Measurements from ENCODE around the gene LIX1L. TPM values are rescaled to one million over a fixed set of nuclear protein-coding genes. Genes with fewer than 3 reads are reported as not detected.

LIX1L gene
- total RNA-seq, result 10 to 100 TPM; 23.6 to 36.3 TPM
- polyA plus RNA-seq (ENCODE audit: insufficient read length in 2 of 2), result 10 to 100 TPM; 38.3 to 42.4 TPM
- long read RNA-seq, donor 1, transcript LIX1L-201 (6 exons, 3,975 nt), result major isoform, 12 of 12 reads
- long read RNA-seq, donor 1, partial matches to known transcripts, result 0 of 12 reads
- long read RNA-seq, donor 1, other reads (novel, unspliced or antisense), result 0 of 12 reads
- long read RNA-seq, donor 2, partial matches to known transcripts, result 0 of 3 reads
- long read RNA-seq, donor 2, other reads (novel, unspliced or antisense), result 0 of 3 reads
- long read RNA-seq, donor 3, transcript LIX1L-201 (6 exons, 3,975 nt), result major isoform, 7 of 7 reads
- long read RNA-seq, donor 3, partial matches to known transcripts, result 0 of 7 reads
- long read RNA-seq, donor 3, other reads (novel, unspliced or antisense), result 0 of 7 reads
- long read RNA-seq, donor 4, transcript LIX1L-201 (6 exons, 3,975 nt), result major isoform, 8 of 25 reads
- long read RNA-seq, donor 4, partial matches to known transcripts, result 17 of 25 reads
- long read RNA-seq, donor 4, other reads (novel, unspliced or antisense), result 0 of 25 reads

DNA sequence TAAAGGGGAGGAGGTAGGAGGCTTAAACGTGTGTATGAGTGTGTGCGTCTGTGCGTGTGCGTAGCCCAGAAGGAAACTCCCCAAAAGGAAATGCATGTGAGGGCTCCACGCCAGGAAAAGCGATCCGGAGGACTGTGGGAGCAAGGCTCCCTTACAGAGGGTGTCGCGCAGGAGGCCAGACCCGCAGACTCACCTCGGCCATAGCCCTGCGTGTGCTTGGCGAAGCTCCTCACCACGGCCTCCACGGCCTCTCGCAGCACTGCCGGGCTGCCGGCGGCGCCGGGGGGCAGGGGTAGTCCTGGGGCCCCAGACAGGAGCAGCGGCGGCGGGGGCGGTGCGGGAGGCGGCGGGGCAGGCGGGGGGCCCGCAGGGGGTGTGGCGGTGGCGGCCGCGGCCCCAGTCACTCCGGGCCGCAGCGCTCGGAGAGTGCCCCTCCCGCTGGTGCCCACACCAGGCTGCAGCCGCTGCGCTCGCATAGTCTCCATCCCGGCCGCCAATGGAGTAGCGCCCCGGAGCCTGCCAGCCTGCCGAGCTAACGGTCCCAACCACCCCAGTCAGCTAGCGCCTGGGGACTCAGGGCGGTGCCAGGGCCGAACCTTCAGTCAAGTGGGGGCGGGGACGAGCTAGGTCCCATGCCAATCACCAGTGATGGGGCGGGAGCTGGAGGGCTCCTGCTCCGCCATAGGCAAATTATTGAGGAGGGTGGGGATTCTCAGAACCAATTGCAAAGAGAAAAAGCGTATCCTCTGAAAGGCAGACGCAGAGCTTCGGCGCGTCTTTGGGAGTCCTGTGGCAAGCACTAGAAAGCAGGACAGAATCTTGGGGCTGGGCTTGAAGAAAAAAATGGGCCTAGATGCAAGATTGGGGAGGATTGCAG is at the start of gene LIX1L:
Gene LIX1L, minus strand, starts transcription at position 575 of the 877 bp plus-strand sequence. Its CDS starts 90 bp downstream, at position 485.
- H3K4me3 ChIP-seq (ENCODE audit: low read depth, low read length), result peak within 1 kb of the TSS; percentile 83
- peak; percentile 91 to 99 (median 94) for DNase-seq (ENCODE audit: low read depth in 4 of 6, low spot score in 6 of 6)
- peak within 1 kb of the TSS; percentile 96 for H3K27ac ChIP-seq (ENCODE audit: low read depth, low read length)
- no peaks in the 10 kb centered on the region for H3K27me3 ChIP-seq (ENCODE audit: control insufficient read depth, insufficient read depth, low read length)
- H3K9me3 ChIP-seq (ENCODE audit: control insufficient read depth, insufficient read depth, low read length), result no peaks in the 10 kb centered on the region
- WGBS (ENCODE audit: insufficient coverage), result 0% methylated on average over 60 of the region's 60 CpGs
- peaks cover 32% of the 10 kb centered on the region for H3K4me1 ChIP-seq (ENCODE audit: control insufficient read depth, insufficient read depth, low read length)
- no peaks in the 10 kb centered on the region for H3K36me3 ChIP-seq (ENCODE audit: control insufficient read depth, insufficient read depth, low read length)

DNA sequence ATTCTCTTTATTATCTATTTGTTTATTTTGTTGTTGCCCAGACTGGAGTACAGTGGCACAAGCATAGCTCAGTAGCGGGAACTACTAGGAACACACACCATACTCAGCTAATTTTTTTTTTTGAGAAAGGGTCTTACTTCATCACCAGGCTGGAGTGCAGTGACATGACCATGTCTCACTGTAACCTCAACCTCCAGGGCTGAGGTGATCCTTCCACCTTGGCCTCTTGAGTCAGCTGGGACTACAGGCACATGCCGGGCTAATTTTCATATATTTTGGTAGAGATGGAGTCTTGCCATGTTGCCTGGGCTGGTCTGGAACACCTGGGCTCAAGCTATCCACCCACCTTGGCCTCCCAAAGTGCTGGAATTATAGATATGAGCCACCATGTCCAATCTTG is 43.9 kb upstream of the LIX1L start:
- WGBS (ENCODE audit: insufficient coverage), result no CpG with 5 or more reads among the region's 2 CpGs

DNA sequence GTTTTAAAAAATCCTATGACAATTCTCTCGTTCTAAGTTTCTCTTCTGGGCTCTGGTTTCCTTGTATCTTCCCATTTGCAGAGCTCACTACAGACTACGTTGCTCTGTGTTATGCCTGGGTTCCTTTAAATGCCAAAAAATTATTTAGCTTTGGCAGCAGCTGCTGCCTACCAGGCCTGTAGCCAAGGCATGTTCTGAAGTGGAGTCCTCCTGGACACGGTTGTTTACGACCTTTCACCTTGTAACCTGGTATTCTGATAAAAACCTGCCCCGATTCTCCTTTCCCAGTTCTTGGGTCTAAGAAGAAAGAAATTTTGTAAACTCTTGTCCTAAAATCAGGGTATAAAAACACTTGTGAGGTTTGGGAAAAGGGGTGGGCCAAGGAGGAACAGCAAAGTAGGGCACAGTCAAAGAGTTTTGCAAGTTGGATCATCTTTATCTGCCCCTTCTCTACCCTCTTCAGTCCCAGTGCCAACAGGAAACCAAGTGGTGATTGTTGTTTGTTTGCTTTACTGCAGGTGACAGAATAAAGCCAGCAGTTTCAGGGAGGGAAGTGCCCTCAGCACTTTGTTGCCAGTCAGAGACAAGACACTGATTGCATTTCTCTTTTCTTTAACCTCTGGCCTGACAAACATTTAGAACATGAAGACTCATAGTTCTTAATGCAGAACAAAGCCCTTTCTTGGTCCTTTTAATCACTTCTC is 41.7 kb upstream of the LIX1L start:
- no peaks in the 10 kb centered on the region for H3K9me3 ChIP-seq (ENCODE audit: control insufficient read depth, insufficient read depth, low read length)
- 40% methylated on average over 2 of the region's 5 CpGs for WGBS (ENCODE audit: insufficient coverage)
- no peak overlapping the region for H3K4me3 ChIP-seq (ENCODE audit: low read depth, low read length)
- no peaks in the 10 kb centered on the region for H3K27me3 ChIP-seq (ENCODE audit: control insufficient read depth, insufficient read depth, low read length)
- no peak for DNase-seq (ENCODE audit: low read depth in 4 of 6, low spot score in 6 of 6)
- H3K36me3 ChIP-seq (ENCODE audit: control insufficient read depth, insufficient read depth, low read length), result no peaks in the 10 kb centered on the region
- no peak overlapping the region for H3K27ac ChIP-seq (ENCODE audit: low read depth, low read length)
- peaks cover 6% of the 10 kb centered on the region for H3K4me1 ChIP-seq (ENCODE audit: control insufficient read depth, insufficient read depth, low read length)

More for the DNA sequence above, 43.9 kb upstream of the LIX1L start:
- no peak for DNase-seq (ENCODE audit: low read depth in 4 of 6, low spot score in 6 of 6)
- Histone ChIP-seq H3K27me3 (ENCODE audit: control insufficient read depth, insufficient read depth, low read length) (no peaks in the 10 kb centered on the region), H3K9me3 (ENCODE audit: control insufficient read depth, insufficient read depth, low read length) (no peaks in the 10 kb centered on the region), H3K36me3 (ENCODE audit: control insufficient read depth, insufficient read depth, low read length) (no peaks in the 10 kb centered on the region), H3K4me3 (ENCODE audit: low read depth, low read length) (no peak overlapping the region), H3K27ac (ENCODE audit: low read depth, low read length) (no peak overlapping the region), H3K4me1 (ENCODE audit: control insufficient read depth, insufficient read depth, low read length) (peaks cover 3% of the 10 kb centered on the region)

DNA sequence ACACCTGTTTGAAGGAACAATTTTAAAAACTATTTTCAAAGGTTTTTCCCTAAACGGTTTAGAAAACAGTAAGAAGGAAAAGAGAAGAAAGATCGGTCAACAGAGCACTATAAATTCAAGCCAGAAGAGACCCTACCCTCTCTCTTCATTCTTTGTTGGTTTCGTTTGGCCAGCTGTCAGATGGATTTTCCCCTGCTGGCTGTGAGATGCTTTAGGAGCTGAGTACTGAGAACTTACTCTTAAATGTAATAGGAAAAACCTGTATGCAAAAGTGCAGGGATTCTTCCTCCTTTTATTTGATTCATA is 39.9 kb upstream of the LIX1L start:
- Histone ChIP-seq H3K9me3 (ENCODE audit: control insufficient read depth, insufficient read depth, low read length) (no peaks in the 10 kb centered on the region), H3K27me3 (ENCODE audit: control insufficient read depth, insufficient read depth, low read length) (no peaks in the 10 kb centered on the region), H3K4me3 (ENCODE audit: low read depth, low read length) (peak overlapping the region; percentile 90), H3K36me3 (ENCODE audit: control insufficient read depth, insufficient read depth, low read length) (peaks cover 5% of the 10 kb centered on the region), H3K27ac (ENCODE audit: low read depth, low read length) (peak overlapping the region; percentile 92), H3K4me1 (ENCODE audit: control insufficient read depth, insufficient read depth, low read length) (peaks cover 10% of the 10 kb centered on the region)
- DNase-seq (ENCODE audit: low read depth in 4 of 6, low spot score in 6 of 6), result peak in 2 of 6 donors; percentile 36 to 69
- no CpG with 5 or more reads among the region's 3 CpGs for WGBS (ENCODE audit: insufficient coverage)

DNA sequence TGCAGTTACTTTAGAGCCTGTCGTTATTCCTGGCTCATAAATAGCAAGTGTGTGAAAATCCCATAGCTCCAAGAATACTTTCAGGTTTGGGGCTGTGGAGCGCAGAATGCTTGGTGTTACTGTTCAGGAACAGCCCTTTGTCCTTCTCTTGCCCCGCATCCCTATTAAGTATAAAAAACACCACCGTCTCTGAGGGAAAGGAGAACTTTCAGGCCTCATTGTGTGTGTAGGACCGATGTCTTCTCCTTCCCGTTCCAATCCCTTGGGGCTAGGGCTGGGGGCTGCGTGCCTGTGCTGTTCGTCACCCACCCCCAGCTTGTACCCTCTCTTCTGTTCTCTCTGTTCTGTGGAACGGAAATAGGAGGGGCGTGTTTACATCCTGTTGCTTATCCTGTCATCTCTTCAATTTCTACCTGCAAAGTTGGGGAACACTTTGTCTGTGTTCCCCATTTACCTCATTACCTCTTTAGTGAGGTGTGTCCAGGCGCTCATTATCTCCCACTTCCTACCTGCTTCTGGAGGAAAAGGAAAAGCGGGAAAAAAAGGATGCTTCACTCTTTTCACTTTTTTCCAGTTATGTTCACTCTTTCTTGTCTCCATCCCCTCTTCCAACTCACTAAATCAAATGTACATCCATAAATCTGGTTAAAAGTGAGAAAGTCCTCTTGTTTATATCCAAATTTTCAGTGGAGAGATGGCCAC is 39.4 kb upstream of the LIX1L start:
- peaks cover 5% of the 10 kb centered on the region for H3K36me3 ChIP-seq (ENCODE audit: control insufficient read depth, insufficient read depth, low read length)
- H3K27me3 ChIP-seq (ENCODE audit: control insufficient read depth, insufficient read depth, low read length), result no peaks in the 10 kb centered on the region
- peak overlapping the region; percentile 90 for H3K4me3 ChIP-seq (ENCODE audit: low read depth, low read length)
- H3K27ac ChIP-seq (ENCODE audit: low read depth, low read length), result peak overlapping the region; percentile 92
- peaks cover 10% of the 10 kb centered on the region for H3K4me1 ChIP-seq (ENCODE audit: control insufficient read depth, insufficient read depth, low read length)
- DNase-seq (ENCODE audit: low read depth in 4 of 6, low spot score in 6 of 6), result peak in 1 of 6 donors; percentile 67
- no peaks in the 10 kb centered on the region for H3K9me3 ChIP-seq (ENCODE audit: control insufficient read depth, insufficient read depth, low read length)
- WGBS (ENCODE audit: insufficient coverage), result no CpG with 5 or more reads among the region's 12 CpGs

DNA sequence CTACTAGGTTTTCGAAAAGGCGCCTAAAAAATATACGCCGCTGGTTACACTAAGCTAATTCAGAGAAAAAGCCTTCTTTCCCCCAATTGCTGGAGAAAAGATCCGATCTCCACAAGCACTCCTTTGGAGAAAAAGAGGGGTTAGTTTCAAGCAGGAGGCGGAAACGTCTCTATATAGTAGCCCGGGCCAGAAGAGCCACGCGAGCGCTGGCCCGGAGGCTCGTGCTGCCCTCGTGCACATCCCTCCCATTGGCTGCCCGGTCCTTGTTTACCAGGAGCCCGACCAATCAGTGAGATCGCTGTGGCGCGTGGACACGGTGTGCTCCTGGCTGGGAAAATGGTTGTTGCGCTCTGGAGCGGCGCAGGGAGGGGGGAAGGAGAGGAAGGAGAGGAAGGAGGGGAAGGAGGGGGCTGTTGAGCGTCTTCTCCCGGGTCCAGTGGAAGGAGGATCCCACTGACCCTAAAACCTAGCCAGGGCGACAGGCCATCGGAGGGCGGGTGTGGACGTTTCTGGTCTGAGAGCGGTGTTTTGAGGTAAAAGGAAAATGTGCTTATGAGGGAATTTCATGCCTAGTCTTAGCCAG is 38.7 kb upstream of the LIX1L start, which contains the start of gene TXNIP:
Gene TXNIP, minus strand, starts transcription at position 147 of the 583 bp plus-strand sequence. CDS start 313 bp downstream, outside the sequence.
- Histone ChIP-seq H3K36me3 (ENCODE audit: control insufficient read depth, insufficient read depth, low read length) (peaks cover 5% of the 10 kb centered on the region), H3K27me3 (ENCODE audit: control insufficient read depth, insufficient read depth, low read length) (no peaks in the 10 kb centered on the region), H3K9me3 (ENCODE audit: control insufficient read depth, insufficient read depth, low read length) (no peaks in the 10 kb centered on the region), H3K4me1 (ENCODE audit: control insufficient read depth, insufficient read depth, low read length) (peaks cover 10% of the 10 kb centered on the region), H3K27ac (ENCODE audit: low read depth, low read length) (peak within 1 kb of the TSS; percentile 92), H3K4me3 (ENCODE audit: low read depth, low read length) (peak within 1 kb of the TSS; percentile 90)
- under 1% methylated on average over 23 of the region's 30 CpGs for WGBS (ENCODE audit: insufficient coverage)
- peak; percentile 93 to 100 (median 98) for DNase-seq (ENCODE audit: low read depth in 4 of 6, low spot score in 6 of 6)

DNA sequence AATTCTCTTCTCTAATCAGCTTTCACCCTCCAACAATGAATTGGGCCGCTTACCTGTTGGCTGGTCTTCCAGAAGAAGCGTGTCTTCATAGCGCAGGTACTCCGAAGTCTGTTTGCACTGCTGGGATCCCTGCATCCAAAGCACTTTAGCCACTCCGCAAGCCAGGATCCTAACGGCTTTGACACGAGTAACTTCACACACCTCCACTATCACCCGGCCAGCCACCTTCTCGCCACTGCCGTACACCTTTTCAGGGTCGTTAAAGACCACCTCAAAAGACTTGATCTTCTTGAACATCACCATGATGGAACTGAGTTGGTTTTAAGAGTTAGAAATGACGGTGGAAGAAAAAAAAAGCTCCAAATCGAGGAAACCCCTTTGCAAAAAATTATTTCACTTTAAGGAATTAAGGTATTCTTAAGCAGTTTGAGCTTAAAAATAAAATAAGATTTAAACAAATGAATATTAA is 38.2 kb upstream of the LIX1L start:
- H3K27me3 ChIP-seq (ENCODE audit: control insufficient read depth, insufficient read depth, low read length), result no peaks in the 10 kb centered on the region
- H3K27ac ChIP-seq (ENCODE audit: low read depth, low read length), result peak overlapping the region; percentile 92
- H3K4me3 ChIP-seq (ENCODE audit: low read depth, low read length), result peak overlapping the region; percentile 90
- DNase-seq (ENCODE audit: low read depth in 4 of 6, low spot score in 6 of 6), result peak in 1 of 6 donors; percentile 57
- H3K9me3 ChIP-seq (ENCODE audit: control insufficient read depth, insufficient read depth, low read length), result no peaks in the 10 kb centered on the region
- peaks cover 5% of the 10 kb centered on the region for H3K36me3 ChIP-seq (ENCODE audit: control insufficient read depth, insufficient read depth, low read length)
- H3K4me1 ChIP-seq (ENCODE audit: control insufficient read depth, insufficient read depth, low read length), result peaks cover 10% of the 10 kb centered on the region
- WGBS (ENCODE audit: insufficient coverage), result 0% methylated on average over 8 of the region's 13 CpGs

DNA sequence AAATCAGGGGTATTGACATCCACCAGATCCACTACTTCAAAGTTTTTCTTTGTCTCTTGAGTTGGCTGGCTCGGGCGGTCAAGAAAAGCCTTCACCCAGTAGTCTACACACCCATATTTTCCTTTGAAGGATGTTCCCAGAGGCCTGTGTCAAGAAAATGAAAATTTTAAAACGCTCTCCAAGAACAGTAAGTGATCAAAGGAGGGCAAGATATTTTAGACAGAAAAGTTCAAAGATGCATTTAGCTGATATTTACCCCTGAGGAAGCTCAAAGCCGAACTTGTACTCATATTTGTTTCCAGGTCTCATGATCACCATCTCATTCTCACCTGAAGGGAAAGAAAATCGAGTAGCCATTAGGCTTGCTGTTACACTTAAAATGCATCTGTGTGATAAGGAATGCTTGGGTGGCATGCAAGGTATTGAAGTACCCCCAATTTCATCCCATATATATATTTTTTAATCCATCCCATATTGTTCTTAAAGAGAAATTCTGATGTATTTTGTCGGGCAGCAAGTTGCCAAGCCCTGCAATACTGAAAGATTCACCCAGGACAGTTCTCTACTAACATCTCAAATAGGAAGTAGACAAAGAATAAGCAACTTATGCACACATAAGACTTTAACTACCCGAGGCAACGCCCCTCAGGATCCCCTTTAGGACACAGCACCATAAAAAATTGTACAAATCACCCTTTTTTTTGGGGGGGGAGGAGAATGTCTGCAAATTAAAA is 37.5 kb upstream of the LIX1L start:
- Histone ChIP-seq H3K36me3 (ENCODE audit: control insufficient read depth, insufficient read depth, low read length) (peaks cover 5% of the 10 kb centered on the region), H3K4me3 (ENCODE audit: low read depth, low read length) (peak overlapping the region; percentile 90), H3K27me3 (ENCODE audit: control insufficient read depth, insufficient read depth, low read length) (no peaks in the 10 kb centered on the region), H3K9me3 (ENCODE audit: control insufficient read depth, insufficient read depth, low read length) (no peaks in the 10 kb centered on the region), H3K27ac (ENCODE audit: low read depth, low read length) (peak overlapping the region; percentile 92), H3K4me1 (ENCODE audit: control insufficient read depth, insufficient read depth, low read length) (peaks cover 10% of the 10 kb centered on the region)
- no CpG with 5 or more reads among the region's 8 CpGs for WGBS (ENCODE audit: insufficient coverage)
- peak in 1 of 6 donors; percentile 32 for DNase-seq (ENCODE audit: low read depth in 4 of 6, low spot score in 6 of 6)
